Caki2 (cell line): Measurements from ENCODE around the gene PLK3. TPM values are rescaled to one million over a fixed set of nuclear protein-coding genes. Genes with fewer than 3 reads are reported as not detected.
"Not testable (repeated sequence)": the region's sequence is repeated elsewhere in the genome, so short reads cannot be mapped to it uniquely, and the experiment has no call there.

Source experiments
- DNase-seq: peaks from one replicate; pipeline ENCODE4 v3.0.0-alpha.2; 2015; ENCODE audit warnings: low read depth
- in situ Hi-C: cut with HindIII; loops from 2 replicates; pipeline ENCODE4 v1.10.0; 2016; ENCODE audit warnings: low sequenced_read_pairs, low pct_unique_long_range_greater_than_20kb, mixed read lengths
- total RNA-seq: library from RNA; depleted of rRNA; stranded (reverse); fragments of >200 nt; shearing (Covaris generic); gene quantifications from 2 replicates; pipeline ENCODE4 v1.2.3, GENCODE V29; 2014; ENCODE audit warnings: low replicate concordance; rRNA removed

Gene PLK3
- 5.0 and 11.7 TPM in 2 replicates for total RNA-seq

DNA sequence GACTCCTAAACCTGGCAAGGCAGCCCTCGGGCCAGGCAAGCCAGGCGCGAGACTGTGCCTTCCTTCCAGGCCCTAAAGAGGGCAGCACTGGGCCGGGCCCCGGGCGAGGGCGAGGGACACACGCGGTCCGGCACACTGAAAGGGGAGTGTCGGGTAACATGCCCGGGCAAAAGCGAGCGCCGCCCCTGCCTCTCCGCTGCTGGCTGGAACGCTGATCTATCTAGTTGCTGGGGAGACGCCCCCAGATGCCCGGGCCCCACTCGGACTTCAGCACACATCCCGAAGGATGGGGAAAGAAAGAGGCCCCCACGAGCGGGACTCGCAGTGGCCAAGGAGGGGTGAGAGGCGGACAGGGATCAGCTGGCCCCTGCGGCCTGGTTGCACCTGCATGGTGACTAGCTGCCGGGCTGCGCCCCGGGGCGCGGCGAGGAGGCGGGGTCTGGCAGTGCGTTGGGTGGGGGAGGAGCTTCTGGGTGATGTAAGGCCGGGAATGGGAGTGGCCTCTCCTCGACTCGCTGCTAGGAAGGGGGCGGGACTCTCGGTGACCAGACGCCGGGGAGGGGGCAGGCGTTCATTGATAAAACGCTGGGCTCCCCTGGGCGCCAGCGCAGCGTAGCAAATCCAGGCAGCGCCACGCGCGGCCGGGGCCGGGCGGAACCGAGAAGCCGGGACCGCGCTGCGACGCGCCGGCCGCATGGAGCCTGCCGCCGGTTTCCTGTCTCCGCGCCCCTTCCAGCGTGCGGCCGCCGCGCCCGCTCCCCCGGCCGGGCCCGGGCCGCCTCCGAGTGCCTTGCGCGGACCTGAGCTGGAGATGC, at the start of gene PLK3:
PLK3 (plus strand) TSS at position 608 of the 815 bp plus-strand sequence; CDS start at position 695, 87 bp downstream.
- in situ Hi-C loops, result no loop called here
- DNase-seq, result peak; percentile 98

DNA sequence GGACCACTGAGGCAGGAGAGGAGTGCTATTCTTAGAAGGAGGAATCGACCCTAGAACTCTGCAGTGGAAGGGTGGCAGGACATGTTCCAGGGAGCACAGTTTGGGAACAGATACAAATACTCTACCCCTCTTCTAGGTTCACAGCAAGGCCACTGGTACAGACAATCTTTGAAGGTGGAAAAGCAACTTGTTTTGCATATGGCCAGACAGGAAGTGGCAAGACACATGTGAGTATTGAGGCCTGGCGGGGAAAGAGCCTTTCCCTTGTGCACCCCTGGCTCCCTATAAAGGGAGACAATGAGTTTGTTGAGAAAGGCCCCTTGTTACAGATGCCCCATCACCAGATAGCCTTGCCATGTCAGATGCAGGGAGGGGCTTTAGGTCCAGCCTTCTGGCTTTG, 42.8 kb upstream of the PLK3 start:
- no peak for DNase-seq
- in situ Hi-C loops, result no loop called here

DNA sequence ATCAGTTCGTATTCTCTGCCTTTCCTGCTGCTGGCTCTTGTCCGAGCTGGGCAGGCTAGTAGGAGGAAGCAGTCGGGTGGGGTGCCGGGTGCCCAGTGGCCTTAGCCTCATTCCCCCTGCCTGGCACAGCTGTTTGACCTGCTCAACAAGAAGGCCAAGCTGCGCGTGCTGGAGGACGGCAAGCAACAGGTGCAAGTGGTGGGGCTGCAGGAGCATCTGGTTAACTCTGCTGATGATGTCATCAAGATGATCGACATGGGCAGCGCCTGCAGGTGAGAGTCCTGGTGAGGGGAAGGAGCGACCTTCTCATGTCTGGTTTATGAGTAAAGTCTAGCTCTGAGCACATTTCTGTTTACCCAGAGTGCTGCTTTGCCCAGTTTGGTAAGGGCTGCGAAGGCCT, 41.1 kb upstream of the PLK3 start:
- in situ Hi-C loops, result no loop called here
- DNase-seq, result no peak

- in situ Hi-C loops, result no loop called here
- no peak for DNase-seq
Observed at GRCh38 chr1:44760876-44761275, 39.3 kb upstream of the PLK3 start.

- in situ Hi-C loops, DNase-seq: not testable (repeated sequence)
Observed at GRCh38 chr1:44766421-44766820, 33.8 kb upstream of the PLK3 start.

- peak; percentile 88 for DNase-seq
- in situ Hi-C loops, result no loop called here
Observed at GRCh38 chr1:44775078-44775929, 24.9 kb upstream of the PLK3 start, which contains the start of gene RPS8. Gene RPS8 (plus strand): TSS chr1:44775540. CDS start chr1:44775597, 57 bp downstream.

DNA sequence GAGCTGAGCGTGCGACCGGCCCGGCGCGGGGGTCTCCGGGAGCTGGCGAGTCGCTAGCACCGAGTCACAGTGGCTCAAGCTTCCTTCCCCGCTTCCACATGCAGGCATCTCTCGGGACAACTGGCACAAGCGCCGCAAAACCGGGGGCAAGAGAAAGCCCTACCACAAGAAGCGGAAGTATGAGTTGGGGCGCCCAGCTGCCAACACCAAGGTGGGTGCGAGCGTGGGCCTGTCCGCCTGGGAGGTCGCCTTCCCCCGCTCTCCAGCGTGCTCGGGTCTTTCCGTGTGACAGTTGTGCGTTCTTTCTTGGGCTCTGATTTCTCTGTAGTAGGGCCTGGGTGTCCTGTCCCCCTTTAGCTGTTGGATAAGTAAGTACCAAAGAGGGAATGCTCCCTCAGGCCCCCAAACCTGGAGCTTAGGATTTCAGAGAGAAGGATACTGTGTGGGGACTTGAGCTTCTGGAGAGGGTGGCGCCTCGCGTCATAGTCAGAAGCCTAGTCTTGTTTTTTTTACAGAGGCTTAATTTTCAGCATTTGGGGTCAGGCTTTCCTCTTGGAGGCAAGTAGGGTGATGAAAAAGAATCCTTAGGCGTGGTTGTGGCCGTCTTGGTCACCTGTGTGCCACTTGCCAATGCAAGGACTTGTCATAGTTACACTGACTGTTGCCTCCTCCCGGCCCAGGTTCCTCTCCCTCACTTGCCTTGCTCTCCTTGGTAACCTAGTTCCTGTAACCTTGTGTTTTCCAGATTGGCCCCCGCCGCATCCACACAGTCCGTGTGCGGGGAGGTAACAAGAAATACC, 24.0 kb upstream of the PLK3 start:
- in situ Hi-C loops, result no loop called here
- peak; percentile 34 for DNase-seq

DNA sequence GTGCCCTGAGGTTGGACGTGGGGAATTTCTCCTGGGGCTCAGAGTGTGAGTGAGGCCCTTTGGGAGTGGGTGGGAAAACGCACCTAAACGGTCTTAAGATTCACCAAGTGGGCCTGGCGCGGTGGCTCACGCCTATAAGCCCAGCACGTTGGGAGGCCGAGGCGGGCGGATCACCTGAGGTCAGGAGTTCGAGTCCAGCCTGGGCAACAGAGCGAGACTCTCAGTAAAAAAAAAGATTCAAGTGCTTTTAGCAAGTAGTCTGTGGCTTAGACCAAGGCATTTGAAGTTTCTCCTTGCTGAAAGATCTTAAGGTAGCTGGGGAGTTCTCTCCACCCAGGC, 23.5 kb upstream of the PLK3 start:
- in situ Hi-C loops, result no loop called here
- DNase-seq, result no peak

DNA sequence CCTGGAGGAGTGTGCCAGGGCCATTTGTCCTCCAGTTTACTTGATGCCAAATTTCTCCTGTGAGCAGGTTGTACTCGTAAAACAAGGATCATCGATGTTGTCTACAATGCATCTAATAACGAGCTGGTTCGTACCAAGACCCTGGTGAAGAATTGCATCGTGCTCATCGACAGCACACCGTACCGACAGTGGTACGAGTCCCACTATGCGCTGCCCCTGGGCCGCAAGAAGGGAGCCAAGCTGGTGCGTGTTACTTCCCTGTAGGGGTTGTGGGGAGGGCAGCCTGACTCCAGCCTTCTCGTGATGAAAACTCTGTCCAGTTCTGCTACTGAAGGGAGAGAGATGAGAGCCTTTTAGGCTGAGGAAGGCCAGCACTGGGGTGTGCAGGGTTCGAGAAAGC, 22.6 kb upstream of the PLK3 start:
- DNase-seq, result no peak
- in situ Hi-C loops, result no loop called here

DNA sequence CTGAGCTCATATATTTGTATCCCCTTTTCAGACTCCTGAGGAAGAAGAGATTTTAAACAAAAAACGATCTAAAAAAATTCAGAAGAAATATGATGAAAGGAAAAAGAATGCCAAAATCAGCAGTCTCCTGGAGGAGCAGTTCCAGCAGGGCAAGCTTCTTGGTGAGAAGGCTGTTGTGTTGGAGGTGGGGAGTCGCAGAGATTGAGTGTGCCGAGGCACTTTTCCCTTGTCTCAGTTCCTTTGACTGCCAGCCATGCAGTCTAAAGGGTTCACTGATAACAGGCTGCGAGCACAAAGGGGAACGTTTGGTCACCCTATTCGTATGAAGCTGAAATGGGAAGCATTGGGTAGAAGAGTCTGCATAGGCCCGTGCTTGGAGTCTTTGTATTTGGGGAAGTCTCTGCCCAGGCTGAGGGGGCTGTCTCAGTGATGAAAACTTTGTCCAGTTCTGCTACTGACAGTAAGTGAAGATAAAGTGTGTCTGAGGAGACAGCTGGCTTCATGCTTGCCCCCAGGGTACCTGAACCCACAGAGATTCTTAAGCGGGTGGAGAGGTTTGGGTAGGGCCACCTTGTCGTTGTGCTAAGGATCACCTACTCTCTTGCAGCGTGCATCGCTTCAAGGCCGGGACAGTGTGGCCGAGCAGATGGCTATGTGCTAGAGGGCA, 22.1 kb upstream of the PLK3 start:
- in situ Hi-C loops, result no loop called here
- no peak for DNase-seq

GRCh38 chr1:44778705-44779576, 21.2 kb upstream of the PLK3 start:
- in situ Hi-C loops, result no loop called here
- no peak for DNase-seq

- in situ Hi-C loops, result no loop called here
Observed at GRCh38 chr1:44780583-44781121, 19.5 kb upstream of the PLK3 start.

GRCh38 chr1:44783697-44784093, 16.5 kb upstream of the PLK3 start:
- in situ Hi-C loops, result no loop called here
- DNase-seq, result no peak

More at GRCh38 chr1:44780583-44781121, 19.5 kb upstream of the PLK3 start:
- no peak for DNase-seq

DNA sequence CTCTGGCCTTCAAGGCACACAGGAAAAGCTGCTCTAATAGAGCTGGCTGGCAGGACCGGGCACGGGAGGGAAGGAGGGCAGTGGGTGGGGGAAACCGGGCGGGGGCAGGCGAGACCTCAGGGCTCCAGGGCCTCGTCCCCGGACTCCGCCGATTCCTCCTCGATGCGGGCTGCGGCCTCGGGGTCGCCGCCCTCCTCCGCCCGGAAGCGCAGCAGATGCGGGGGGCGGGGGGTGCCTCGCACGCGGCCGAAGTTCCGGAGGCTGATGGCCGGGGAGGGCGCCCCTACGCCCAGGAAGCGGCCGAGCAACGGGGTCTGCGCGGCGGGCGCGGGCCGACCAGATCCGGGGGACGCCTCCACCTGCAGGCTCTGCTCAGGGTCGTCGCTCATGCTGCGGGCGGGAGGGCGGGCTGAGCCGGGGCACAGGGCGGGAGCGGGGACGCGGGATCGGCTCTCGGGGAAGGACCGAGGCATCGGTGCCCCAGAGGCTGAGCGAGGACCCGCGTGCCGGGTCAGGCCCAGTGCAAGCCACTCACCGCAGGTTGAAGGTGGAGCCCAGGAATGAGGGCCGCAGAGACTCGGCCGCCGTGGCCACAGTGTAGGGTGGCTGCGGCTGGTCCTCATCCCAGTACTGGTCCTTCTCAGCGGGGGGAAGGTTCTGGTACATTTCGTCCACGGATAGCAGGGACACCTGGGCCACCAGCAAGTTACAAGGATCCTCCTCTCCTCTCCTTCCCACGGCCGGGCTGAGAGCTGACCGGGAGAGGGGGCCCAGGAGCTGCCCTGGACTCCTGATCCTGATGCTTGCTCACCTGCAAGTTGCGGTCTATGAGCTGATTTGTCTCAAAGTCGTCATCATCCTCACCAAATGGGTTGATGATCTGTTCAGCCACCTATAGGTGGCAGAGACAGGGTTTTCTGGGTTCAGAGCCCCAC, 15.8 kb upstream of the PLK3 start:
- in situ Hi-C loops, result no loop called here

GRCh38 chr1:44785029-44785380, 15.2 kb upstream of the PLK3 start:
- in situ Hi-C loops, result no loop called here
- no peak for DNase-seq

More for the DNA sequence above, 15.8 kb upstream of the PLK3 start:
- DNase-seq, result no peak
